NCI-H345 (cell line): Measurements from ENCODE around the gene ABCA10.
A peak's percentile ranks its signal among the peaks of the same experiment; 100 is the strongest.
"Not testable (repeated sequence)": the region's sequence is repeated elsewhere in the genome, so short reads cannot be mapped to it uniquely, and the experiment has no call there.

ENCODE experiments used
- DNase-seq: peaks from one replicate; lab custom pipeline; 2025; lab: John Stamatoyannopoulos, UW

The ABCA10 gene

DNA sequence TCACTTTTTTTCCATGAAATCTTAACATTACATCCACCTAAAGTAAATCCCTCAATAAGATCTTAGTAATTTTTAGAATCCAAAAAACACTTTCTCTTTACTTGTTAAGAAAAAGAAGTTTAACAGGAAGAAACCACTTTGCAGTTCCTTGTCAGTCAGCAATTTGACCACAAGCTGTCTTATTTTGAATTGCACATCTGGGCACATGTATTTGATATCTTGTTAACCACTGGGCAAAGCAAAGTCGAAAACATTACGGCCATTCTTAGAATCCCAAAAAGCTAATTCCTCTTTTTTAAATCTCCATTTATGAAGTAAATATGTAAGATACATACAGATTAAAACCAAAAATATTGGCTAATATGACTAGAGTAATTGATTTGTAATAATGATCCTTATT lies 1.1 kb downstream of the ABCA10 start:
- DNase-seq: no peak

DNA sequence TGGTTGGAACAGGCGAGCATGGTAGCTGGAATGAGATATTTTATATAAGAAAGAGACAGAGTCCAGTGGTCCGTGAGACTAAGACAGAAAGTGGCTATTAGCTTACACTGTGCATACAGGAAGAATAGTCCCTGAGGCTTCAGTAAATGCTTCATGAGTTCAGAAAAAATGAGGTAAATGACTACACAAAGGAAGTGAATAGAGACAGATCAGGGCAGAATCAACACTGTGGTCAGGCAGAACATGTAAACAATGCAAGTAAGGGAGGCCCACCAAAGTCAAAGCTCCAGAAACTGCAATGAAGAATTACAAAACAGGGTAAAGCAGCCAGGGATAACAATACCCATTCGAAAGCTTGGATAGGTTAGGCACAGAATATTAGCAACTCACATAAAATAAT lies 4.8 kb downstream of the ABCA10 start:
- peak; percentile 22 for DNase-seq

DNA sequence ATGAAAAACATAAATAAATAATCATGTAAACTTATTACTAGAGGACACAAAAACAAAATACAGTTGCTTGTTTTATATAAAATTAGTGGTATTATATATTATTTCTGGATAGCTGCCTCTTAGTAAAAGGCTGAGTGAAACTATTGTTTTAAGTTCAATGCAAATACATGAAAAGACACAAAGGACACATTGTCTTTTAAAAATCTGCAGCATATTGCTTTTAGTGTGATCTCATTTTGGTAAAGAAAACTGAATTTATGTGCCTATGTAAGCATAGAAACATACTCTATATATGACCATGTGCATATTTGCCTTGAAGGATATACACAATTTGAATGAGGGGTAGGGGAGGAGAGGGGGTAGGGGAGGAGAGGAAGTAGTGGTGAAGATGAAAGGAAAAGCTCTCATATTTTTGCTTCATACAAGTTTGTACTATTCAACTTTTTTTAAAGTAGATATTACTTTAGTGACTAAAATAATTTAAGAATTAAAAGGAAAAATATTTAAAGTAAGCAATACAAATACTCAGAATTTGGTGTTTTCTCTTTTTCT lies 5.8 kb downstream of the ABCA10 start:
- DNase-seq: no peak

DNA sequence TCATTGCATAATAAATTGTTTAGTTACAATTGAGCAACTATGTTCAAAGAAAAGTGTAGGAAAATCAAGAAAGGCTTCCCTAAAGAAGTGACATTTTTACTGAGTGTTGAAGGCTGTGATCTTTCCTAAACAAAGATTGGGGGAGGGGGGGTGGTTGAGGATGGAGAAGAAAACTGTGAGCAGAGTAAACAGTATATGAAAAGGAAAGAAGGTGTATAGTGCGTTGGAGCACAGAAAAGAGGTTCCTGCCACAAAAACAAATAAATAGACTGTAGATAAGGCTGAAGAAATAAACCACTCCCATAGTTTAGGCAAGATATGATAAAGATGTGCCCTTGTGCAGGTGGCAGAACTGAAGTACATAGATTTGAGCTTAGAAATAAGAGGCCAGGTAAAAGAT lies 8.5 kb downstream of the ABCA10 start:
- DNase-seq: no peak

DNA sequence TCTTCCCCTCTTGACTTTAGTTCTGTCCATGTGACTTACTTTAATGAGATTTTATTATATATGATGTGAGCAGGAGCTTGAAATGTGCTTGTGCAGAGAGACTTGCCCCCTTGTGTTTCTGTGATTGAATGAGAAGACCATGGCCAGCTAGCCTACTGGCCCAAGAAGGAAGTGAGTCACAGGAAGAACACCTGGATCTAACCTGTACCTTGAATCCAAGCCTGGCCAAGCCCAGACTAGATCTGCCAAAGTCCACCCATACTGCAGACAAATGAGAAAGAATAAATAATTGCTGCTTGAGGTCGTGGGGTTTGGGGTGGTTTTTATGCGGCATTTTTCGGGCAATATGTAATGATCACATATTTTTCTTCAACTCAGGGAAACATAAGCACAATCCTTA lies 9.6 kb downstream of the ABCA10 start:
- DNase-seq: no peak

DNA sequence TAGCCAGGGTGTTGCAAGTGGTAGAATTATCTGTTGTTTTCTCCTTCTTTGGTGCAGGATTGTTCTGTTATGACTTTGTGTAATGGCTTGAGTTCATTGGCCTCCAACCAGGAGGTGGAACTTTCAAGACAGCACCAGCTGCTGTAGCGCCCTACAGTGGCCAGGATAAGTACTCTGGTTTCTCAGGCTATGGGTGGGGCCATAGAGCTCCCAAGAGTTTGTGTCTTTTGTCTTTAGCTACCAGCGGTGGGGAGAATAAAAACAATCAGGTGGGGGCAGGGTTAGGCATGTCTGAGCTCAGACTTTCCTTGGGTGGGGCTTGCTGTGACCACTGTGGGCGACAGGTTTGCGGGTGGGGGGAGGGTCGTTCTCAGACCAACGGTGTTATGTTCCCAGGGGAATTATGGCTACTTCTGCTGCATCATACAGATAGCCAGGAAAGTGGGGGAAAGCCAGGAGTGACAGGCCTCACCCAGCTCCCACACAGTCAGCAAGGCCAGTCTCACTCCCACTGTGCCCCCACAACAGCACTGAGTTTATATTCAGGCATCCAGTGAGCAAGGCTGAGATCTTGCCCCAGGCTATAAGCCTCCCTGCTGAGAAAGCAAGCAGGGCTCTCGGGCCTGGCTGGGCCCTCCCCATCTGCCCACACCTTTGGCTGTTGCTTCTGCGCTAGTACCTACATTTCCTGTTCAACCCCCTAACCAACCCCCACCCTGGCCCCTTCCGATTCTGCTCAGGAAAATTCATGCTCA lies 15.4 kb downstream of the ABCA10 start:
- peak; percentile 3 for DNase-seq

DNA sequence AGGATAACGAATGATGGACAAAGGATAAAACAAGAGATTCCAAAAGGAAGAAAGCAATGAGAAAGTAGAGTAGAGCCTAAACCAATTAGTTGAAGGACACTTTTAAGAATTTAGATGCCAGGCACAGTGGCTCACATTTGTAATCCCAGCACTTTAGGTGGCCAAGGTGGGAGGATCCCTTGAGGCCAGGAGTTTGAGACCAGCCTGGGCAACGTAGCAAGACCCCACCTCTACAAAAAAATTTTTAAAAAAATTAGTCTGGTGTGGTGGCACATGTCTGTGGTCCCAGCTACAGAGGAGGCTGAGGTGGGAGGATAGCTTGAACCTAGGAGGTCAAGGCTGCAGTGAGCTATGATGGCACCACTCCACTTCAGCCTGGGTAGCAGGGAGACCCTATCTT lies 20.0 kb downstream of the ABCA10 start:
- no peak for DNase-seq

DNA sequence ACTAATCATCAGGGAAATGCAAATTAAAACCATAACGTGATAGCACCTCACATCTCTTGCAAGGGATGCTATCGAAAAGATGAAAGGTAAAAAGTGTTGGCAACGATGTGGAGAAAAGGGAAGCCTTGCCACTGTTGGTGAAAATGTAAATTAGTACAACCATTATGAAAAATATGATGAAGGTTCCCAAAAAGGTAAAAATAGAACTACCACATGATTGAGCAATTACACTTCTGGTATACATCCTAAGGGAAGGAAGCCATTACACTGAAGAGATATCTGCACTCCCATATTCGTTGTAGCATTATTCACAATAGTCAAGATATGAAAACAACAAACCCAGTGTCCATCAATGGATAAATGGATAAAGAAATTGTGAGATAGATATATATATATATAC lies 21.5 kb downstream of the ABCA10 start:
- DNase-seq: no peak

DNA sequence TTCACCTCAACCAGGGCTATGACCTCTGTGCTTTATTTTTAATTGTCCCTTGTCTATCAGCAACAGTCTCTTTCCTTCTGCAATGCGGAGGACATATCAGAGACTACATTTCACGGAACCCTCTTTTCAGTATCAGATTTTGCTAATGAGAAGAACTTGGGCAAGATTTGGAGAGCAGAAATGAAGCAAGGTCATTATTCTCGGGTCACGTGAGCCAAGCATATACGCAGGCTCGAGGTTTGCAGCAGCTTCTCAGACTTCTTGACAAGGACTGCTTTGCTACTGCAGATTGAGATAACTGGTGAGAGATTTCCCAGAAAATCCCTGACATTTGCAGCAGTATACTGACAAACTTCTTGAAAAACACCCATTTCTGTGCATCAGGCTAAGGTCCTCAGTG lies 30.4 kb downstream of the ABCA10 start:
- no peak for DNase-seq

DNA sequence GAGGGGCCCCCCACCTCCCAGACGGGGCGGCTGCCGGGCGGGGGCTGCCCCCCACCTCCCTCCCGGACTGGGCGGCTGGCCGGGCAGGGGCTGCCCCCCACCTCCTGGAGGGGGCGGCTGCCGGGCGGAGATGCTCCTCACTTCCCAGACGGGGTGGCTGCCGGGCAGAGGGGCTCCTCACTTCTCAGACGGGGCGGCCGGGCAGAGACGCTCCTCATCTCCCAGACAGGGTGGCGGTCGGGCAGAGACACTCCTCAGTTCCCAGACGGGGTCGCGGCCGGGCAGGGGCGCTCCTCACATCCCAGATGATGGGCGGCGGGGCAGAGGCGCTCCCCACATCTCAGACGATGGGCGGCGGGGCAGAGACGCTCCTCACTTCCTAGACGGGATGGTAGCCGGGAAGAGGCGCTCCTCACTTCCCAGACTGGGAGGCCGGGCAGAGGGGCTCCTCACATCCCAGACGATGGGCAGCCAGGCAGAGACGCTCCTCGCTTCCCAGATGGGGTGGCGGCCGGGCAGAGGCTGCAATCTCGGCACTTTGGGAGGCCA lies 32.4 kb downstream of the ABCA10 start:
- DNase-seq: not testable (repeated sequence)

DNA sequence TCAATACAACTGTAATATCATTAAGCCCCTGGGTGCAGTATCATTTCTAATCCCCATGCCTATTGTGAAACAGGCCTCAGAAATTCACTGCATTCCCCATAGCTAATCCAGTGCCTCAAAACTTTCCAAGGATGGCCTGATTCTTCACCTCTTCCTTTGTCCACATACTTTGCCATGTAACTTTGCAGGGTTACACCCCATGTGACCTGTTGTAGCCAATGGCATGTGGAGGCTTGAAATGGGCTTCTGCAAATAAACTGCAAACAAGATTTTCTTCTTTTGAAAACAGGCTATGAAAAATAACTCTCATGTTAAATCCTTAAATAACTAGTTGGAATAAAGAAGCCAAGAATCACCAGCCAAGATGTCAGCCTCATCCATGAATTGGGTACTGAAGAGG lies 35.9 kb downstream of the ABCA10 start:
- no peak for DNase-seq

DNA sequence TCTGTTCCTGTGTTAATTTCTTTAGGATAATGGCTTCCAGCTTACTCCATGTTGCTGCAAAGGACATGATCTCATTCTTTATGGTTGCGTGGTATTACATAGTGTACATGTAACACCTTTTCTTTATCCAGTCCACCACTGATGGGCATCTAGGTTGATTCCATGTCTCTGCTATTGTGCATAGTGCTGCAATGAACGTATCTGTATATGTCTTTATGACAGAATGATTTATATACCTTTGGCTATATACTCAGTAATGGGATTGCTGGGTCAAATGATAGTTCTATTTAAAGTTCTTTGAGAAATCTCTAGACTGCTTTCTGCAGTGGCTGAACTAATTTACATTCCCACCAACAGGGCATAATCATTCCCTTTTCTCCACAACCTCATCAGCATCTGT lies 39.8 kb downstream of the ABCA10 start:
- DNase-seq: no peak

DNA sequence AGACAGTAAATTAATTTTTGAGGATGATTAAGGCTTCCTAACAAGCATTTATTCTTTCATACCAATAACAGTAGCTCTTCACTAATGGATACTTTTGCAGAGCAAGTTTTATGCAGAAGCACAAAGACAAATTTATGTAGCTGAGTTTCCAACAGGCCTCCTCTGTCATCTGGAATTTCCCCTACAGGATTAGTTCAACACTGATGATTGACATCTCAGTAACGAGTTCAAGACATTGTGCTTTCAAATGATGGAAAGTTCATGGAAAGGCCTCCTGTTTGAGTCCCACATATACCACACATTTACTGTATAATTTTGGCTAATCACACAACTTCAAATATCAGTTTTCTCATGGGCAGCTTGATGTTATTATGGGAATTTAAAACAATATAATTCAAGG lies 40.6 kb downstream of the ABCA10 start:
- DNase-seq: no peak

DNA sequence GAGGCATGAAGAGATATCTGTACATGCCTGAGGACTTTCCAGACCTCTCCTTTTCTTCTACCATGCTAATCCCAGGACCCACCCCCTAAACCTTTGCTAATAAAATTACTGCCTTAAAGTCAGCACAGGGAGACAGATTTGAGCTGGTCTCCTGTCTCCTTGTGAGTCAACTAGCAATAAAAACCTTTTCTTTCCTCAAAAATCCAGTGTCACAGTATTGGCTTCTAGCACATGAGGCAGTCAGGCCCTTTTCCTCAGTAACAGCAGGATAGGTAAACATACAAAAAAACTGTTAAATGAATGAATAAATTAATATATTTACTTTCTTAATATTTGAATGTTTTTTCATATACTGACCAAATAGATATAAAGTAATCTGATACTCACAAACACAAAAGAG lies 41.3 kb downstream of the ABCA10 start:
- no peak for DNase-seq

DNA sequence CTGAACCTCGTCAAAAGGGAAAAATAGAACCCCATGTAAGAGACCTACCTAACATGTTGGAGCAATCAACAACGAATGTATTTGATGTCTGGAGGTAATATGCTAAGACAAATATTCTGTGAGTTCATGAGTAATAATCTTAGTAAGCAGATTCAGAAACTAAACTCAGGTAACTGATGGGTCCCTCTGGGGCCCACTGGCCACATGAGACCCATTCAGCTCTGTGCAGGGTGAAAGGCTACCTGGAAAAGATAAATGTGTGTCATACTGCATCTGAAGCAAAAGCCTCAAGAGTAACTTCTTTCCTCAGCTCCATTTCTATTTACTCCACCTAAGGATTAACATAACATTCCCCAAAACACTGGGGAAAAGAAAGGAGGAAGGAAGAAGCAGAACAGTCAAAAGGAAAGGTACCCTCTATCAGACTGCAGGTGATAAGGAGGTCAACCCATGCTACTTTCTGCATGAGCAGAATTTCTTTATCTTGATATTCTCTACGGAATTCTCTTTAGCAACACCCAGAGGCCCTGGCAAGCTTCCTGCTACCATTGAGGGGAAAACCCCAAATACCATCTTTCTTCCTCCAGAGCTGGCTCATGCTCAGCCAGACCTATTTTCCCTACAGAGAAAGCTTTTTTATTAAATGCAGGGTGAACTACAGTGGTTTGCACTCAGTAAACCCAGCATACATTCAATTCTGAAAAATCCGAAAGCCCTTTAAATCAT lies 49.2 kb downstream of the ABCA10 start:
- DNase-seq: no peak

DNA sequence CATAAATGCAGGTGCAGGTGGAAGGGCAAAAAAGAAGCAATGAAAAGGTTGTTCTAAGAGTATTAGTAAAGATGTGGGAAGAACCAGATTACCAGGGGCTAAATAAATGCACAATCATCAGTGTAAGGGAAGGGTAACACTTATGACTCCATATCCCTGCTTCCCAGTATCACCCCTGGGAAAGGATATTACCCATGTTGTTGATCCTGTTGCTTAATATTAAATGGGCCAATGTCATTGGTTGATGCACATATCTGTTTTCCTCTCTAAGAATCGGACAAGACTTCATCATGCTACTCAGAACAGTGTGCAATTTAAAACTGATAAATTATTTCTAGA lies 52.2 kb downstream of the ABCA10 start:
- no peak for DNase-seq

DNA sequence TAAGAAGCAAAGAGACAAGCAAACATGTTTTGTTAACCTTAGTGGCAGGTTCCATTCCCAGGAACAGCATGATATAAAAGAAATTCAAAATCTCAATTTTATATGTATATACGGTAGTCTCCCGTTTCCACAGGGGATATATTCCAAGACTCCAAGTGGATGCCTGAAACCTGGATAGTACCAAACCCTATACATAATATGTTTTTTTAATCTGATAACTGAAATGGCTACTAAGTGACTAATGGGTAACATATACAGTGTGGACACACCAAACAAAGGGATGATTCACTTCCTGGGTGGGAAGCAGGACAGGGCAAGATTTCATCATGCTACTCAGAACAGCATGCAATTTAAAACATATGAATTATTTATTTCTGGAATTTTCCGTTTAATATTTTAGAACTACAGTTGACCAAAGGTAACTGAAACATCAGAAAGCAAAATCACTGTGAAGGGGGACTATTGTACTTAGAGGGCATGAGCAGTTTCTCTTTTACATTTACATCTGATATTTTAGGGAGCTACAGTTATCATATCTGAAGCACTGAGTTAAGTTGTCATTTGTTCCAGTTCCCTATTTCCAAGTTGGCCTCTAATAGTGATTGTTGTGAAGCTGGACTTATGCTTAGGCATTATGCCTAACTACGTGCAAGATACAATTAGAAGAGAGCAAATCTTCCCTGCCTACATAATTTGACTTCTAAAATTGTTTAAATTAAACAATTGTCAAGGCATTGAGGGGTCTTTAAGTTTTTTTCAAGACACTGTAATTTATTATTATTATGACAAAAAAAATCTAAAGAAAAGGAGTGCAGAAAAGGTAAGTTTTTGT lies 52.8 kb downstream of the ABCA10 start:
- no peak for DNase-seq

DNA sequence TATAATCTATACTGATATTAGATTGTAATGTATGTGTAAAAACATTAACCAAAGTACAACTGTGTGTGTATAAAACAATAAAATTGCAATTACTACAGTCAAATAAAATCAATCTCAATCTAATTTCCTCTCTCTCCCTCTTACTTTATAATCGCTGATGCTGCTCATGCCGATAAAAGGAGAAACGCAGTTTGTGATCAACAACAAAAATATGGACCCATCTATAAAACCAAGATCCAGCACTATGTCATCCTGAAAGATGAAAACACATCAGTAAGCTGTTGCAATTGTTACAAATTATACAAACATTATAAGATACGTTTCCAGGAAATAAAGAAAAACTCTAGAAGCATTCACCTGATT lies 53.4 kb downstream of the ABCA10 start:
- DNase-seq: no peak

DNA sequence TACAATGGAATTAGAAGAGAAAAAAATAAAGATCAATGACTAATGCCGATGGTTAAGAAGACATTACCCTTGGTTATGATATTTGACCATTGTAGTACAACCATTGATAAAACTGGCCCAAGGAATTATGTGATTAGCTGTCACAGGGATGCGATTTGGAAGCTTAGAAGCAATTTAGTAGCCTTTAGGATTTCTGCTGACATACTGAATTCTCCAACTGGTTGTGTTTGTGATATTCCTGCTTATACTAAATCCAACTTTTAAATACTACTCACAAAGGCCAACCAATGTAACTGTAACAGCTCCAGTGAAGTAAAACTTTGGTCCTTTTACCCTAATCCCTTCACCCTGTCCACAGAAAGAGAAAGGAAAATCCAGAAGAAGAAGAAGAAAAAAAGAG lies 55.5 kb downstream of the ABCA10 start:
- DNase-seq: no peak

DNA sequence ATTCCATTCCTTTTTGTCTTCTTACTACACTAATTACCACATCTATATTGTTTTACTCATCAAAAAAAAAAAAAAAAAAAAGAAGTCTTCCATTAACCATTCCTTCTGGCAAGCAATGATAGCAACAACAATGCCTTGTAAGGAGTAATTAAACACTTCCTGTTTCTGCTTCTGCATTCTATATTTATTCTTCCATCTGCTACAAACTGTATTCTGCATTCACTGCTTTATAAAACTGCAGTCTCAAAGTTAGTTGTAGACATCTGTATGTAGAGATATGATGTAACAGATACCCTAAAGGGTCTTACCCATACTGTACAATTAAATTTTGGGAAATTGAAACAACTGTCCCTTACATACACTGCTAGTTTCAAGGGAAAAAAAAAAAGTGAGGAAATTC lies 58.2 kb downstream of the ABCA10 start:
- DNase-seq: no peak

DNA sequence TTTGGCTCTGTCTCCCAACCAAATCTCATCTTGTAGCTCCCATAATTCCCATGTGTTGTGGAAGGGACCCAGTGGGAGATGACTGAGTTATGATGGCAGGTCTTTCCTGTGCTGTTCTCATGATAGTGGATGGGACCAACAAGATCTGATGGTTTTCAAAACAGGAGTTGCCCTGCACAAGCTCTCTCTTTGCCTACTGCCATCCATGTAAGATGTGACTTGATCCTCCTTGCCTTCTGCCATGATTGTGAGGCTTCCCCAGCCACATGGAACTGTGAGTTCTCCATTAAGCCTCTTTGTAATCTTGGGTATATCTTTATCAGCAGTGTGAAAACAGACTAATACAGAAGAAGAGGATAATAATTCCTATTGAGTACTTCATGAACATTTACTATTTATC lies 60.0 kb downstream of the ABCA10 start:
- DNase-seq: not testable (repeated sequence)

DNA sequence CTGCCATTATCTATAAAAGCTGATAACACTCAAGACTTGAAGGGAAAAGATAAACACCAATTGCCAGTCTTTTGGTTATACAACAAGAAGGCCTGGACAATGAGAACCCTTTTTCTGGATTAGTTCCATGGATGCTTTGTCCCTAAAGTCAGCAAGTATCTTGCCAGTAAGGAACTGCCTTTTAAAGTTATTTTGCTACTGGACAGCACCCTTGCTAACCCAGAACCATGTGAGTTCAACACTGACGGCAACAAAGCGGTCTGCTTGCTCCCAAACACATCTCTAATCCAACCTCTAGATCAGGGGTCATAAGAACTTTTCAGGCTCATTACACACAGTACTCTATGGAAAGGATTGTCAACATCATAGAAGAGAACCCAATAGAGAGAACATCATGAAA lies 61.7 kb downstream of the ABCA10 start:
- DNase-seq: no peak

DNA sequence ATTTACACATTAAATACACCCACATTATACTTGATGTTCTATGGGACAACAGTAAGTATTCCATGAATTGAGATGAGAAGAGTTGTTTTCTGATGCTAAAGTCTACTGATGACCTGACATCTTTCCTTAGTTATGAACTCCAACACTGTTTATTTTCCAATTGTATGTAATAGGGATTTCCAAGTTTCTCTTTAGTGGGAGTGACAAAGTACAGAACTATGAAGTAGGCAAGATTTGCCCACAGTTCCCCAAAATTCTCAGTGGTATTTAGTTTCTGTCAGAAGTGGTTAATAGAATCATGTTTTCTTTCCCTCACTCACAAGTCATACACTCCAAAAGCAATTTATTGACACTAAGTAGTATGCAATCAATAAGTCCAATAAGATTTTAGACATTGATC lies 64.4 kb downstream of the ABCA10 start:
- DNase-seq: no peak
